ENCODE results near the gene FEV.

Gene FEV

GRCh38 chr2:218985021-218985324, at the start of gene FEV:
TSS of gene FEV (minus strand) at chr2:218985184. CDS start at chr2:218985075, 109 bp downstream.
- no peak for DNase-seq

GRCh38 chr2:219032051-219032745, 47.2 kb upstream of the FEV start:
- no peak for DNase-seq

- DNase-seq: no peak
These were observed 46.2 kb upstream of the FEV start for GRCh38 chr2:219031005-219031738.

- DNase-seq: no peak
These were observed 45.4 kb upstream of the FEV start for GRCh38 chr2:219030177-219030940.

GRCh38 chr2:219029829-219030165, 44.8 kb upstream of the FEV start:
- peak; percentile 76 for DNase-seq

GRCh38 chr2:219028996-219029828, 44.2 kb upstream of the FEV start:
- DNase-seq: no peak

GRCh38 chr2:219028141-219028540, 43.2 kb upstream of the FEV start:
- DNase-seq: no peak

DNA sequence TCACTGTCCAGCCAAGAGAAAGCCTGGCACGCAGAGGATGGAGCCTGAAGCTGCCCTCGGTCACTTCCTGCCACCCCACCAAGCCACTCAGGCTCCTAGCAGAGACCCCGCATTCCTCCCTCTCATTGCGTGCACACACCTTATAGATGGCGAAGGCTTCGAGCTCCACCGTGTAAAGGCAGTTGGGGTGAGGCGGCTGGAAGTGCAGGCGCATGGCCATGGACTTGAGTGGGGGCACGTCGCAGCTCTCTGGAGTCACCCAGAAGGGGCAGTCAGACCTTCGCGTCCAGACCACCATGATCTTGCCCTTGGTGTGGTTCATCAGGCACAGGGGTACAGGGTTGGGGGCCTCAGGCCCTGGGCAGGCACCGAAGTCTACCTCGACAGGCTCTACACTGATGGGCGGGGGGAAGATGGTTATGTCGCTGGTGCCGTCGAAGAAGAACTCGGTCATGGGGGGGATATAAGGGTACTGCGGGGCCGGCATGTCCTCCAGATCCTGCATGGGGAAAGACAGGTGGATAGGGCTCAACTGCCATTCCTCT, 42.6 kb upstream of the FEV start:
- no peak for DNase-seq

DNA sequence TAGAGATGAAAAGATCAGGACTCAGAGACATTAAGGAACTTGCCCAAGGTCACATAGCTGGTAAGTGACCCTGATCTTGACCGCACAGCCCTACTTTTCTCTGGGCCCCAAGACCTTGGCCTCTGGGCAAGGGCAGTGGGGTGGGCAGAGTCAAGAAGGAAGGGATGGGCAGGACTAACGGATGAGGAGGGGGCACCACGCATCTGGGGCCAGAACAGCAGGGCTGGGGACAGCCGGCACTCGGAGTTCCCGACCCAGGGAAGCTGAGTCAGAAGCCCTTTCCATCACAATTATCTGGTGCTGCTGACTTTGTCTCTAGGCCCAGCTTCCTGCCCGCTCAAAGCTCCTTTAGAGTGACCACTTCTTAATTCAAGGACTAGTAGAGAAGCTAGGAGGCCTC, 42.0 kb upstream of the FEV start:
- DNase-seq: no peak

GRCh38 chr2:219025637-219026585, 40.9 kb upstream of the FEV start:
- no peak for DNase-seq

- no peak for DNase-seq
These were observed 39.1 kb upstream of the FEV start for GRCh38 chr2:219024059-219024458.

DNA sequence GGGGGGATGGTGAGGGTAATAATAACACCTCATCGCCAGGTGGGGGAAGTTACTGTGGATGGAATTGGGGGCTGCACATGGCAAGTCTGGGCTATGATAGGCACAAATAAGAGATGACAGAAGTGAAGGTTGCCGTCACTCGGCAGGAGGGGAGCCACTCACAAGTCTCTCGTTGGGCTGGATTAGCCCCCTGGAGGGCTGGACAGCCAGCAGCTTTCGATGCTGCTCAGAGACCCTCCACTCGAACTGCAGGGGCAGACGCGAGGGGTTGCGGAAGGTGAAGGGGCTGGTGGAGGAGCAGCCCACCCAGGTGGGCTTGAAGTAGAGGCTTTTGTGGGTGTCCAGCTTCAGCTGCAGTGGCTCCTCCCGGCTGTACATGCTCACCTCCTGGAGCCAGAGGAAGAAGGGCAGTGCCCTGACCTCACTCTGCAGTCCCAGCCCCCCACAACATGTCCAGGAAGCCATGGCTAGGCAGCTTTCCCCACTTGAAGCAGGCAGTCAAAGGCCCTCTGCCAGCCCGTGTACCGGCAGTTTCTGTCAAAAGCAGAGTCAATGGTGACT, 38.1 kb upstream of the FEV start:
- no peak for DNase-seq

- DNase-seq: no peak
These were observed 37.6 kb upstream of the FEV start for GRCh38 chr2:219022616-219023015.

- no peak for DNase-seq
These were observed 37.1 kb upstream of the FEV start for GRCh38 chr2:219022041-219022440.

DNA sequence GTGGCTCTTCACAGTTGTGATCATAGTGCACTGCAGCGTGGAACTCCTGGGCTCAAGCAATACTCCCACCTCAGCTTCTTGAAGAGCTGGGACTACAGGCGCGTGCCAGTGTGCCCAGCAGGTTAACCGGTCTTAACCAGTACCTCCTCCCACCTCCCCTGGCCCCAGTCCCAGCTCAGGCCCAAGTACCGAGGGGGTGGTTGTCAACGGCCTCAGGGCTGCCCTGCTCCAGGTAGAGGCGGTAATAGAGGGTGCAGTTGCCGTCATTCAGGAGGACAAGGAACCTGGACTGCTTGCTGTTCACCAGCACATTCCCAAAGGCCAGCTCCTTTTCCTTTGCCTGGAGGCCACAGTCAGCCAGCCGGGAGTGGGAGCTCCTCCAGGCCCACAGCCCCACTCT, 36.6 kb upstream of the FEV start:
- DNase-seq: no peak

- no peak for DNase-seq
These were observed 35.8 kb upstream of the FEV start for GRCh38 chr2:219020604-219021365.

GRCh38 chr2:219019436-219019835, 34.5 kb upstream of the FEV start:
- no peak for DNase-seq

- no peak for DNase-seq
These were observed 33.7 kb upstream of the FEV start for GRCh38 chr2:219018726-219019125.

DNA sequence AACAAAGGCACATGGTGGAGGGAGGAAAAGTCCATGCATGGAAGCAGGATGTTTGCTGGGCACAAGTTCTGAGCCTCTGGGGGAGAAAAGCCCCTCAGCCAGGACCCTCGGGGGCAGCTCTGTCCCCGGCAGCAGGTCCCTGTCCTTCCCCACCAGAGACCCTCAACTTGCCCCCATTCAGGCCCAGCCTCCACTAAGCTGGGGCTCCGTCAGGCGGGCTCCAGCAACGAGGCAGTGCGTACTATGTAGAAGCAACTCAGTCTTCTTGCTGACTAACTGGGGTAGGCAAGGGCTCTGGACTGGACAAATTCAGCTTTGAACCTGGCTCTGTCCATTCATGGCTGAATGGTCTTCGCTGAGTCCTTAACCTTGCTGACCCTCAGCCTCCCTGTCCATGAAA, 33.3 kb upstream of the FEV start:
- DNase-seq: no peak

DNA sequence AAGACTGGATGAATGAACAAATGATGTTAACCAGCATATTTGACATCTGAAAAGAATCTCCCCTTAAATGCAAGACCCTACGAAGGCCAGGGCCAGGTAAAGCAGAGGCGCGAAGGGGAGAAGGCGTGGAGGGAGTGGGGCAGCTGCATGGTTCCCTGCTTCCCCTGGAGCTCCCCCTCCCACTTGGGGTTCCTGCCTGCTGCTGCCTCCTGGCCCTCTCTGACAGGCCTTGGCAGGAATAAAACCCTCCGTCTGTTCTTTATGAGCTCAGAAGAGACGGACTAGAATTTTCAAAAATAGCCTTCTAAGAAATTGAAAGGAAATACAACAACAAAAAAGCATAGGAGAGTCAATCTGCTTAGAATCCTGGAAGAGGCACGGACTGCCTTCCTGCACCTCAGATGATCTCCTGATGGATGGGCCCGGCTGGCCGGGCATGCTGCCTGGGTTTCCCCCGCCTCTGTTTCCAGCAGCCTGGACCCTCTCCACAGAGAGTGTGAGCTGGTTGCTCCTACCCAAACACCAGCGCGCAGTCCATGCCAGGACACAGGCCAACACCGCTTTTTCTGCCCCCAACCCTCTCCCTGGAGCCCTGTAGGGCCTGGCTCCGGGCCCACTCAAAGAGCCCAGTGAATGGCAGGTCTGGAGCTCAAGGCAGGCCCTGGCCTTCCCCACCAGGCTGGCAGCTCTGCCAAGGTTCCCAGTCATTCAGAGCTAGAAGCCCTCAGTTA, 32.4 kb upstream of the FEV start:
- DNase-seq: no peak
